A549 (cell line): Measurements from ENCODE around the gene MLX.

Source experiments
- CBX2 ChIP-seq: fragments of 200-600 bp; sonication (generic); IDR thresholded peaks from 2 replicates; pipeline ENCODE4 v1.6.1; 2016; ENCODE audit warnings: low read depth, mild to moderate bottlenecking, borderline replicate concordance
- CHD4 ChIP-seq: fragments of 200-600 bp; sonication (generic); IDR thresholded peaks from 2 replicates; pipeline ENCODE4 v1.6.1; 2016; ENCODE audit warnings: antibody characterized with exemption, mild to moderate bottlenecking, borderline replicate concordance
- HDAC2 ChIP-seq: fragments of 200-600 bp; sonication (generic); IDR thresholded peaks from 2 replicates; pipeline ENCODE4 v1.6.1; 2016
- MYC ChIP-seq: IDR thresholded peaks from 2 replicates; pipeline ENCODE4 v1.6.1; 2012; ENCODE audit warnings: mild to moderate bottlenecking, inconsistent platforms, low read length, improper control_type of control experiment, borderline replicate concordance
- NR3C1 ChIP-seq: fragments of >200 bp; sonication (Bioruptor Twin); formaldehyde crosslinking; IDR thresholded peaks from 3 replicates; pipeline ENCODE4 v1.6.1; 2017
- RFX5 ChIP-seq: fragments of 450-650 bp; IDR thresholded peaks from 2 replicates; pipeline ENCODE4 v1.7.1; 2014; ENCODE audit warnings: antibody characterized with exemption, mild to moderate bottlenecking, moderate library complexity
- TF ChIP-seq, protein P1 (sequence below): fragments of >200 bp; sonication (Bioruptor Twin); formaldehyde crosslinking; IDR thresholded peaks from 3 replicates; pipeline ENCODE4 v1.5.1; 2016

DNA sequence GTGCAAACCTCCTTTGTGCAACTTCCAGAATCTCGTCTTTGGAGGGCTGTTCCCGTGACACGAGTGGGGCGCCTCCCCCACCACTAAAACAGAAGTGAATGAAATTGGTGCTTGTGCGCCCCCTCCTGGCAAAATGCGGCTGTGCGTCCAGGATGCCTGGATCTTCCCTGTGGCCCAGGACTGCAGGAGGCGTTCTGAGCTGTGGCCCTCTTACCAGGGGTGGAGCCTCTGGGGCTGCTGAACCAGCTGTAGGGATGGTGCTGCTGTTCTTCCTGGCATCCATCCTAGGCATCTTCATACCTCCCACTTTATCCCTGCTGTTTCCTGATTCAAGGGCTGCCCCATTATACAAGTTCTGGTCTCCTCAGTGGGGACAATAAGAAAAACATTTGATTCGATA is 49.4 kb upstream of the MLX start:
- TF ChIP-seq NR3C1 (no peak), RFX5 (no peak), CHD4 (no peak), HDAC2 (no peak), CBX2 (no peak), MYC (0 out of 2 replicates have a peak, but pooled peaks have one; percentile 52)
- TF ChIP-seq, protein P1, sequence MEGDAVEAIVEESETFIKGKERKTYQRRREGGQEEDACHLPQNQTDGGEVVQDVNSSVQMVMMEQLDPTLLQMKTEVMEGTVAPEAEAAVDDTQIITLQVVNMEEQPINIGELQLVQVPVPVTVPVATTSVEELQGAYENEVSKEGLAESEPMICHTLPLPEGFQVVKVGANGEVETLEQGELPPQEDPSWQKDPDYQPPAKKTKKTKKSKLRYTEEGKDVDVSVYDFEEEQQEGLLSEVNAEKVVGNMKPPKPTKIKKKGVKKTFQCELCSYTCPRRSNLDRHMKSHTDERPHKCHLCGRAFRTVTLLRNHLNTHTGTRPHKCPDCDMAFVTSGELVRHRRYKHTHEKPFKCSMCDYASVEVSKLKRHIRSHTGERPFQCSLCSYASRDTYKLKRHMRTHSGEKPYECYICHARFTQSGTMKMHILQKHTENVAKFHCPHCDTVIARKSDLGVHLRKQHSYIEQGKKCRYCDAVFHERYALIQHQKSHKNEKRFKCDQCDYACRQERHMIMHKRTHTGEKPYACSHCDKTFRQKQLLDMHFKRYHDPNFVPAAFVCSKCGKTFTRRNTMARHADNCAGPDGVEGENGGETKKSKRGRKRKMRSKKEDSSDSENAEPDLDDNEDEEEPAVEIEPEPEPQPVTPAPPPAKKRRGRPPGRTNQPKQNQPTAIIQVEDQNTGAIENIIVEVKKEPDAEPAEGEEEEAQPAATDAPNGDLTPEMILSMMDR: peak; percentile 99
